GM19328 (cell line): ENCODE measurements around the gene MAEA.
A peak's percentile ranks its signal among the peaks of the same experiment; 100 is the strongest.
"Not testable (repeated sequence)": the region's sequence is repeated elsewhere in the genome, so short reads cannot be mapped to it uniquely, and the experiment has no call there.

Source experiments
- ATAC-seq: cut with Tn5 transposase; IDR thresholded peaks from one replicate; pipeline ENCODE4 v1.9.1; 2021; ENCODE audit warnings: mild to moderate bottlenecking, moderate library complexity; ENCODE audit not compliant: unreplicated experiment

MAEA gene

DNA sequence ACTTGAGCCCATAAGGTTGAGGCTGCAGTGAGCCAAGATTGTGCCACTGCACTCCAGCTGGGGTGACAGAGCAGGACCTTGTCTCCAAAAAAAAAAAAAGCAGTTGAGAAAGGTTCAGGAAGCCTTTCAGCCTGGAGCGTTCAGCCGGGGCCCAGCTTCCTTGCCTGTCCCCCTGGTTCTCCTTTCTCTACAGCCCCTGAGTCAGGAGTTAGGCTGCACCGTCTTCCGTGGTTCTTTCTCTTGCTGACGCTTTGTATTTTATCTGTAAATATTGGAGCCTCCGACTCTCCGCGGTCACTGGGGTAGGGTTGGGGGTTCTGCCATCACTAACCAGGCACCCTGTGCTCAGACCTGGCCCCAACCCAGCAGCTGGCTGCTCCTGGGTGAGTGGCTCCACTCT lies 43.6 kb downstream of the MAEA start:
- no peak for ATAC-seq

DNA sequence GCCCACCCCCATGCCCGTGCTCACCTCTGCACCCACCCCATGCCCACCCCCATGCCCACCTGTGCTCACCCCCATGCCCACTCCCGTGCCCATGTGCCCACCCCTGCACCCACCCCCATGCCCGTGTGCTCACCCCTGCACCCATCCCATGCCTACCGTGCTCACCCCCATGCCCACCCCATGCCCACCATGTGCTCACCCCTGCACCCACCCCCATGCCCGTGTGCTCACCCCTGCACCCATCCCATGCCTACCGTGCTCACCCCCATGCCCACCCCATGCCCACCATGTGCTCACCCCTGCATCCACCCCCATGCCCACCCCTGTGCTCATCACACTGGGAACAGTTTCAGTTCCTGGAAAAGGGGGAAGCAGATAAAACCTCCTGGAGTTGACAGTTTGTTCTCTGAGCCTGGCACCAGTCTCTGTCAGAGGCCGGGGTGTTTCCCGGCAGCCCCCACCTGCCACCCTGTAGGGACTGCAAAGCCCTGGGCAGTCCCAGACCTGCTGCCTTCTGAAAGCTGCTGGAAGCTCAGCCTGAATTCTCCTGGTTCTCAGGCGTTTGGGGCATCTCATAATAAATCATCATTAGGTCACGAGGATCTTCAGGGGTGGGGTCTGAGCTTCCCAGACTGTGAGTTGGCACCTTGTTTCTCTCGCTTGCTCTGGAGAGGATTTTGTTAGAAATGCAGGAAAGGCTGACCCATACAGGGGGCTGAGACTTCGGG lies 44.3 kb downstream of the MAEA start:
- not testable (repeated sequence) for ATAC-seq

DNA sequence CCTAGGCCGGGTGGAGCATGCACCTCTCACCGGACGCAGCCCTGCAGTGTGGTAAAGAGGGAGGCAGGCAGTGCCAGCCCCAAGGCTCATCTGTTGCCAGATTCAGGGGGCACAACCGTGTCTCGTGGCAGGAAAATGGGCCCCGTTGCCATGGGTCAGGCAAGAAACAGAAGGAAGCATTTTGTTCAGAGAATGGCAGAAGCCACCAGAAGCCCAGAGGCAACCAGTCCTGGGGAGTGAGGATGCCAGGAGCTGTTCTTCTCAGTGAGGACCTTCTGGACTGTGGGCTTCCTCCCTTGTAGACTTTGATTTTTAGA lies 44.8 kb downstream of the MAEA start:
- ATAC-seq = no peak

DNA sequence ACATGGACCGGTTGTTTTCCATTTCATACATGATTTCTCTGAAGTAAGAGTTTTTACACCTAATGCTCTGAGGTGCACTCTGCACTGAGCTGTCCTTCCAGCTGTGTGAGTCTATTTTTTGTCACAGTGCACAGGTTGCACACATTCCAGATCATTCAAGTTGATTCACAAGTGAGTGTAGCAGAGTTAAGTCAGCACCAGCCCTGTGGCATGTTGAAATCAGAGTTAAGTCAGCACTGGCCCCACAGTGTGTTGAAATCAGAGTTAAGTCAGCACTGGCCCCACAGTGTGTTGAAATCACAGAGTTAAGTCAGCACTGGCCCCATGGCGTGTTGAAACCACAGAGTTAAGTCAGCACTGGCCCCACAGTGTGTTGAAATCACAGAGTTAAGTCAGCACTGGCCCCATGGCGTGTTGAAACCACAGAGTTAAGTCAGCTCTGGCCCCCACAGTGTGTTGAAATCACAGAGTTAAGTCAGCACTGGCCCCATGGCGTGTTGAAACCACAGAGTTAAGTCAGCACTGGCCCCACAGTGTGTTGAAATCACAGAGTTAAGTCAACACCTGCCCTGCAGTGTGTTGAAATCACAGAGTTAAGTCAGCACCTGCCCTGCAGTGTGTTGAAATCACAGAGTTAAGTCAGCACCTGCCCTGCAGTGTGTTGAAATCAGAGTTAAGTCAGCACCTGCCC lies 45.6 kb downstream of the MAEA start:
- not testable (repeated sequence) for ATAC-seq

DNA sequence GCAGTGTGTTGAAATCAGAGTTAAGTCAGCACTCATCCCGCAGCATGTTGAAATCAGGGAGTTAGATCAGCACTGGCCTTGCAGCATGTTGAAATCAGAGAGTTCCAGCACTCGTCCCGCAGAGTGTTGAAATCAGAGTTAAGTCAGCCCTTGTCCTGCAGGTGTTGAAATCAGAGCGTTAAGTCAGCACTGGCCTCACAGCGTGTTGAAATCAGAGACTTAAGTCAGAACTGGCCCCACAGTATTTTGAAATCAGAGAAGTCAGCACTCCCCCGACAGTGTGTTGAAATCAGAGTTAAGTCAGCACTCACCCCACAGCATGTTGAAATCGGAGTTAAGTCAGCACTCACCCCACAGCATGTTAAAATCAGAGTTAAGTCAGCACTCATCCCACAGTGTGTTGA lies 46.4 kb downstream of the MAEA start:
- no peak for ATAC-seq

DNA sequence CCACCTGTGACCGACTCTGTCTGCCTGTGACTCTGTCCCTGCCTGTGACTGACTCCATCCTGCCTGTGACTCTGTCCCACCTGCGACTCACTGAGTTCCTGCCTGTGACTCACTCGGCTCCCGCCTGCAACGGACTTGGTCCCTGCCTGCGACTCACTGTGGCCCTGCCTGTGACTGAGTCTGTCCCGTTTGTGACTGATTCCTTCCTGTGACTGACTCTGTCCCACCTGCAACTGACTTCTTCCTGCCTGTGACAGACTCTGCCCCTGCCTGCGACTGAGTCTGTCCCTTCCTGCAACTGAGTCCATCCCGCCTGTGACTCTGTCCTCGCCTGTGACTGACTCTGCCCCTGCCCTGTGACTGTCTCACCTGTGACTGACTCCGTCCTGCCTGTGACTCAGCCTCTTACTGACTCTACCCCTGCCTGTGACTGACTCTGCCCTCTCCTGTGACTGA lies 47.7 kb downstream of the MAEA start:
- ATAC-seq = no peak

DNA sequence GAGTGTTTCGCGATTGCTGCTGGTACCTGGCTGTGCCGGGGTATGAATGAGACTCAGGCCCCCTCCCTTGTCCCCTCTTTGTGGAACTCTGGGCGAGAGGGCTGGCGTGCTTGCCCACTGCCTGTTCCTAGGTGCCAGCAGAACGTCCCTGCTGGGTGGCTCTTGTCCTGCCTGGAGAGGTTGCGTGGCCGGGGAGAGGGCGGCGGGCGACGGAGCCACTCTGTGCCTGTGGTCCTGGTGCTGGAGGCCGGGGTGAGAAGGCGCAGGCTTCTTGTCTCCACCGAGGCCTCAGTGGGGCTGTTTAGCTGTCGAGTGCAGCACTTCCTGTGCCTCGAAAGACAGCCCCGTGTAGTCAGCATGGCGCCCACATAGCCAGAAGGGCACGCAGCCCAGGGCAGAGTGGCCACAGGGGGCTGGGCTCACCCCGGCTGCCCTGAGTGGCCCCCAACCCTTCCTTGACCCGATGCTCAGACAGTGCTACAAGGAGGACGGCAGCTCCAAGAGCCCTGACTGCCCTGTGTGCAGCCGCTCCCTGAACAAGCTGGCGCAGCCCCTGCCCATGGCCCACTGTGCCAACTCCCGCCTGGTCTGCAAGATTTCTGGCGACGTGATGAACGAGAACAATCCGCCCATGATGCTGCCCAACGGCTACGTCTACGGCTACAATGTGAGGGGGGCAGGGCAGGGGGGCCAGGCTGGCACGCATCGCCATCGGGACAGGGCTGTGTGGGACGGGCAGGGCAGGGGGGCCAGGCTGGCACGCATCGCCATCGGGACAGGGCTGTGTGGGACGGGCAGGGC lies 48.5 kb downstream of the MAEA start:
- no peak for ATAC-seq

DNA sequence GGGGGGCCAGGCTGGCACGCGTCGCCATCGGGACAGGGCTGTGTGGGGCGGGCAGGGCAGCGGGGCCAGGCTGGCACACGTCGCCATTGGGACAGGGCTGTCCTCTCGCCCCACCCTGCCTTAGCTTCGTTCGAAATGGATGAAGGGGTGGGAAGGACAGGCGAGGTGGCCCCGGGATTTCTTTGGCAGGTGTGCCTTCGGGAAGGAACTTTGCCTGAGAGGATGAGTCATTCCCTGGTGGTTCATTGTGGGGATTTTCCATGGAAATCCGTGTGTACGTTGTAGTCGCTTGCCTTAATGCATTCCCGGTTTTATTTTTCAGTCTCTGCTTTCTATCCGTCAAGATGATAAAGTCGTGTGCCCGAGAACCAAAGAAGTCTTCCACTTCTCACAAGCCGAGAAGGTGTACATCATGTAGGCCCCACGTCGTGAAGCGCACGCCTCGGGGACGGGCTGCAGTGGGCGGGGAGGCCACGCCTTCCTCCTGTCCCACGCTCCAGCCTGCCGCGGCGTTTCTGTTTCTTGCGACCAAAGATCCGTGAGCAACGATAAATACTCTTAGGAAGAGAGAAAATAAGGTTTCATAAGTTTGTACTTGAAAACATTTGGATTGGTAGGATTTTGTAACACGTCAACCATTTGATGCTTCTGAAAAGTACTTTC lies 49.2 kb downstream of the MAEA start:
- no peak for ATAC-seq

DNA sequence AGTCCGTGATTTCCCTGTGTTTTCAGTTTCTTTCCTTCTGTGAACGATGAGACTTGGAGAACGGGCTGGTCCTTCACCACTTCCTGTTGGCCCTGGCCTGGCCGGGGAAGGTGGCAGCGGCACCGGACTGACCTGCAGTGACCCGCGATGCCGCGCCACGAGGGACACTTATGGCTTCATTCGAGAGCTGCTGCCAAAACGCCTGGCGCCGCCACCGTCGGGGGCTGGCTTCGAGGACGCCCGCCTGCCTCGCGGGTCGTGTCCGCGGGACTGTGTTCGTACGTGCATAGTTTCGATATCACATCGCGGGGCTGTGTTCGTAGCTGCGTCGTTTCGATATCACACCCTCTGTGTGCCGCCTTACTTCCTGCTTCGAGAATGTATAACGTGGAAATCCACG lies 49.8 kb downstream of the MAEA start:
- ATAC-seq = no peak

DNA sequence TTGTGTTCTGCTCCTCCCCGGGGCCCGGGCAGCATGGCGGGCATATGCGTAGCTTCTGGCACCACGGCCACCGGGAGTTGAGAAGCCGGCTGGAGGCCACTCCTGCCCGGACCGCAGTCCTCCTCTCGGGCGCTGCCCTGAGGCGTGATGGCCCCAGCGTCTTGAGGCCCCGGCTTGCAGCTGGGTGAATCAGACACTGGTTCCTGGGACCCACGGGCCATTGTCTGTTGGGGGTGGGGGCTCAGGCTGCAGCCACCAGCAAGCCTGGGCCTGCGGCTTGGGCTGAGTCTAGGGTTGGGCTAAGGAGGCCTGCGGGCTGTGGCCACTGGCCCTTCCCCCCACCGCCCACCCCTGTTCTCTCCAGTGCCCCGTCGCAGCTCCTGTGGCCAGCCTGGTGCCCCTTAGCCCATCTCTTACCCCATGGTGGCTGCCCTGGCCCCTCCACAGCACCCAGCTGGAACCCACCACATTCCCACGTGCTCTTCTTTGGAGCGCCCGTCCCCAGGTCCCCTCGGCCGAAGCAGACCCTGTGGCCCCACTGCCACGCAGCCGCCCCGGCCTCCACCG lies 50.6 kb downstream of the MAEA start:
- ATAC-seq = no peak

DNA sequence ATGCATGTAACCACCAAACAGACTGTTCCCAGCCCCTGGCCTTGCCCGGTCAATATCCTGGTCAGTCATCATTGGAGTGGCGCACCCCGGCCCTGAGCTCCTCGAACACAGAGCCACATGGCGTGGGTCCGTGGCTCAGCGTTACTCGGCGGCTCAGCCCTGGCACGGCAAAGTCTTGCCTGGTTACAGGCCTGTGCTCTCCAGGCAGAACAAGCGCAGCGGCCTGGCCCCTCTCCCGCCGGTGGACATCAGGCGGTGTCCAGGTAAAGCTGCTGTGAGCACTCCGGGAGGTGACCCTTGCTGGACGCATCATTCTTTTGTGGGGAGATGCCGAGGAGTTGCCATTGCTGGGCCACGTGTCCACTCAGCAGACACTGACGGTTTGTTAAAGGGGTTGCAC lies 51.2 kb downstream of the MAEA start:
- ATAC-seq = no peak

DNA sequence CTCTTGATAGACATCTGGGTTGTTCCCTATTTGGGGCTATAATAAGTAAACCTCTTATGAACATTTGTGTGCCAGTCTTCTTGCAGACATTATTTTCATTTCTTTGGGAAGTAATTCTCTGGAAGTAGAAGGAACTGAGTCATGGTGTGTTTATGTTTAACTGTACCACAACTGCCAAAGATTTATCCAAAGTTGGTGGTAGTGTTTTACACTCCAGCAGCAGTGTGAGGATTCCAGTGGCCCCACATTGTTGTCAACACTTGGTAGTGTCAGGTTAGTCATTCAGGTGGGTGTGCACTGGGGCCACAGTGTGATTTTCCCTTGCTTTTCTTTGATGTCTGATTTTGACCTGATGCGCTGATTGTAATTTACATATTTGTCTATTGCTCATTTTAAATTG lies 52.3 kb downstream of the MAEA start:
- no peak for ATAC-seq

DNA sequence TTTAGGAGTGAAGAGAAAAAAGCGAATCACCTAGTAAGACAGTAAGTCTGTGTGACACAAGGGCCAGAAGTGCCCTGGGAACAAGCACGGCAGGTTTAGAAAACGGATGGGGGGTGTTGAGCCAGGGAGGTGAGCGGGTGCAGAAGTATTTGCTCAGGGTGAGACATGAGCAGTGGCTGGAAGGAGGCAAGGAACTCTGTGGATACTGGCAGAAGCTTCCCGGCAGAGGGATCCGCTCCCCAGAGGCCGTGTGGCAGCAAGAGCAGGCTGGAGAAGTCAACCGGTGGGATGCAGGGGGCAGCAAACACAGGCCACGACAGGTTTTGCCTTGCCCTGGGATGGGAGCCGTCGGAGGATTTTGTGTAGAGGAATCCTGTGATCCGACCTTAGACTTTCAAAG lies 55.0 kb downstream of the MAEA start:
- no peak for ATAC-seq

DNA sequence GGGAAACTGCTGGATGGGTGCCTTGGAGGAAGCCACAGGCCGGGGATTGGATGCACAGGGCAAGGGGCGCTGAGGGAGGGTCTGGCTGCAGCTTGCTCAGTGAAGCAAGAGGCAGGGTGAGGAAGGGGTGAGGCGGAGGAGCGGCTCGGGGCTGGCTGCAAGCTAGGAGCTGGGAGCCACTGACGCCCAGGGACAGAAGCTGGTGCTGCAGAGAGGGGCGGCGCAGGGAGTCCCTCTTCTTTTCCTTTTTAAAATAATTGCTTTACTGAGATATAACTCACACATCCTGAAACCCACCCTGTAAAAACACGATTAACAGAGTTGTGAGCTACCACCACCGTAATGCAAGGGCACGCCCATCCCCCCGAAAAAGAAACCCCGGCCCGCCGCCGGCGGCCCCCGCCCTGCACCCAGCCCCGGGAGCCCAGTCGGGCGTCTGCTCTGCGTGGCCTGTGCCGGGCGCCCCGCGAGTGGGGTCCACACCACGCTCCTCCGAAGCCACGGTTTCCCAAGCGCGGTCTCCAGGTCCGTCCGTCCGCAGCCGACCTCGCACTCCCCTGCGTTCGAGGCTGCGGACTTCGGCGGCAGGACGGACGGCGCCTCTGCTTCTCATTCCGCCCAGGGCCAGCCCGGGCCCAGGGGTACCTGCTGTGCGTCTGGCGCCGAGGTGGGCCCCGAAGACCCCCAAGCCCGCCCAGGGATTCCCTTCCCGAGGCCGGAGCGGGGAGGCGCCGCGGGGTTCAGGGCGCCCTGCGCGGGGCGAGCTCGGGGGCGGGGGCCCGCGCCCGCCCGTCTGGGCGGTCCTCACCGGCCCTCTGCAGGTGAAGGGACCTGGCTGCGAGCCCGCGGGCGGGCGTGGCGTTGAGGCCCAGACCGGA lies 56.5 kb downstream of the MAEA start:
- ATAC-seq = peak; percentile 19

DNA sequence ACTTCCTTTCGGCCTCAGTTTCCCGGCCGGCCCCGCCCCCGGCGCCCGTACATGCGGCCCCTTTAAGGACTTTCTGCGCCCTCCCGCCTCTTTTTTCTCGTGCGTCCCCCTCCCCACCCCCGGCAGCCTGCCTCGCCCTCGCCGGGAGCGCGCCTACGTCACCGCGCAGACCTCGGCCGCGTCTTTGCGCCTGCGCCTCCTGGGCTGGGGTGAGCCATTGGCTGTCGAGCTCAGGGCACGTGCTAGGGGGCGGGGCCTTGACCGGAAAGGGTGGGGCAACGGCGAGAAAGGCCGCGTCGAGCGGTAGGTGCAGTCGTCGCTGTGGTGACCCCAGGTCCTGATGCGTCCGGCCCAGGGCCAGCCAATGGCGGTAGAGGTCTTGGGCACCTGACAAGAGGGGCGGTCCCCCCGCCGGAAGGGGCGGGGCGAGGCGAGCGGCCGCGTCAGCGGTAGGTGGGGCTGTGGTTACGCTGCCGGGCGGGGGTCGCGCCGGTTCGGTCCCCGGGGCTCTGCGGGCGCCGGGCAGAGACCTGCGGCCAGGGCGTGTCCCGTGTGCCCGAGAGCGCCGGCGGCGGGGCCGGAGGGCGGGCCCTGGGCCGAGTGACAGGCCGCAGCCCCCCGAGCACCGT lies 57.2 kb downstream of the MAEA start, which contains the start of gene UVSSA:
Gene UVSSA (plus strand): TSS at position 428 of the 629 bp plus-strand sequence. CDS start 884 bp downstream, outside the sequence.
- ATAC-seq = peak; percentile 95

DNA sequence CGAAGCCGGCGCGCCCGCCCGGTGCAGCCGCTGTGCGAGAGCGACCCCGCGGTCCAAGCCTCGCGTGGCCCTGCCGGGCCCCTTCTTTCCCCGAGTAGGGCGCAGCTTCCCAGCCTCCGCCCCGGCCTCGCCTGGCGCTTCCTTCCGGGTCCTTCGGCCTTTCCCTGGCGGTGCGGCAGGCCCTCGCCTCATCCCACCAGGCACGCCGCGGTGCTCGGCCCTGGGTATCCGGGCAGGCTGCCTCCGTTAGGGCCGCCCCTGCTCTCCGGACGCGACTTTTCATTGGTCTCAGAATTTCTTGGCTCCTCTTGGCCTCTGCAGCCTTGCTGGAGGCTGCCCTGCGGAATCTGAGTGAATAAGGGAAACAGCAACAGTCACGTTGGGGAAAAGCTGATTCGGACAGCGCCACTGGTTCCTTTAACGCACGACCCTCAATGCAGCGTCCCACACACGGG lies 57.7 kb downstream of the MAEA start:
- peak; percentile 24 for ATAC-seq

DNA sequence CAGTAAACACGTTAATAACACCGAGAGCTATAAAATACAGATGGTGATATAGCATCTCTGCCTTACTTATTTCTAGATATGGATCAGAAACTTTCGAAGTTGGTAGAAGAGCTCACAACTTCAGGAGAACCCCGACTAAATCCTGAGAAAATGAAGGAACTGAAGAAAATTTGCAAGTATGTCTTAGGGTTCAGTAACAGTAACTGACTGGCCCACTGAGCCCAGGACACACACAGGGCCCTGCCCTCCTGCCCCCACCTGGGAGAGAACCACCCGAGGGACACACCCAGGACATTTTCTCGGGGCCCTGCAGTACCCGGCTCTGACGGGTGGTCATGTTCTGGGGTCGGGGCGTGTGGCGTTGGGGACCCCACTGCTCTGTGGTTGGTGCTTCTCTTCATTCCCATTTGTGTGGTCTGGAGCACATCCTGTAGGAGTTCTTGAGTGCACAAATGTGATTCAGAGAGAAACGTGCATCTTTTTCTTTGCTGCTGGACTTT lies 58.4 kb downstream of the MAEA start:
- no peak for ATAC-seq

DNA sequence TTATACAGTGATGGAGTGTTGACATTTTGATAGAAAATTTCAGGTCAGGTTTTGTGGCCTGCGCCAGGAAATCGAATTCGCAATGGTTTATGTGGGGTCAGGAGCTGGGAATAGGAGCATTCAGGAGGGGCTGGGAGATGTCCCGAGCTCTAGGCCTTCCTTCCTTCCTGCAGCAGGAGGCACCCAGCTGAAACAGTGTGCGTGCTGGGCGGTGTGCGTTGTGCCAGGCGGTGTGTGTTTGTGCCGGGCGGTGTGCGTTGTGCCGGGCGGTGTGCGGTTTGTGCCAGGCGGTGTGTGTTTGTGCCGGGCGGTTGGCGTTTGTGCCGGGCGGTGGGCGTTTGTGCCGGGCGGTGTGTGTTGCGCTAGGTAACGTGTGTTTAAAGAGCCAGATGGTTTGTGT lies 59.1 kb downstream of the MAEA start:
- ATAC-seq = no peak
